Measurements from ENCODE around the gene ATF5.

Gene ATF5

GRCh38 chr19:49889687-49890348 is 39.2 kb upstream of the ATF5 start:
- H3K27ac ChIP-seq, result peak overlapping the region; percentile 89
- peak; percentile 97 for TF ChIP-seq CTCF (IDR thresholded peaks at IDR 0.05)
- no peak for TF ChIP-seq ZFX (IDR thresholded peaks at IDR 0.05; ENCODE audit: borderline replicate concordance)

GRCh38 chr19:49890349-49891311 is 38.4 kb upstream of the ATF5 start:
- peak overlapping the region; percentile 89 for H3K27ac ChIP-seq
- no peak for TF ChIP-seq ZFX (IDR thresholded peaks at IDR 0.05; ENCODE audit: borderline replicate concordance)
- TF ChIP-seq CTCF (IDR thresholded peaks at IDR 0.05), result peak; percentile 78

GRCh38 chr19:49891393-49891792 is 37.6 kb upstream of the ATF5 start:
- H3K27ac ChIP-seq, result no peak overlapping the region
- no peak for TF ChIP-seq ZFX (IDR thresholded peaks at IDR 0.05; ENCODE audit: borderline replicate concordance)
- TF ChIP-seq CTCF (IDR thresholded peaks at IDR 0.05), result no peak

GRCh38 chr19:49892716-49893115 is 36.3 kb upstream of the ATF5 start:
- TF ChIP-seq ZFX (IDR thresholded peaks at IDR 0.05; ENCODE audit: borderline replicate concordance), result no peak
- TF ChIP-seq CTCF (IDR thresholded peaks at IDR 0.05), result no peak
- H3K27ac ChIP-seq, result no peak overlapping the region

- TF ChIP-seq CTCF (IDR thresholded peaks at IDR 0.05) (no peak), ZFX (IDR thresholded peaks at IDR 0.05; ENCODE audit: borderline replicate concordance) (no peak)
- no peak overlapping the region for H3K27ac ChIP-seq
These were observed 34.9 kb upstream of the ATF5 start for GRCh38 chr19:49894011-49894664.

GRCh38 chr19:49894879-49895565 is 34.0 kb upstream of the ATF5 start:
- no peak overlapping the region for H3K27ac ChIP-seq
- TF ChIP-seq ZFX (IDR thresholded peaks at IDR 0.05; ENCODE audit: borderline replicate concordance) (no peak), CTCF (IDR thresholded peaks at IDR 0.05) (no peak)
